ENCODE data around the gene SMIM23. TPM values are rescaled to one million over a fixed set of nuclear protein-coding genes. Genes with fewer than 3 reads are reported as not detected.

The SMIM23 gene
- total and polyA plus RNA-seq, 2 of the 4 experiments (the other 2 are of a cell fraction), result not detected

GRCh38 chr5:171813813-171814490 is 28.3 kb downstream of the SMIM23 start:
- intact Hi-C loops (cut with micrococcal nuclease), result no loop called here

More at GRCh38 chr5:171813813-171814490, 28.3 kb downstream of the SMIM23 start:
- no peak overlapping the region for H2AFZ ChIP-seq (replicated peaks; ENCODE audit: low read length, poor library complexity)
- H3K4me1 ChIP-seq (ENCODE audit: control insufficient read depth, insufficient read depth, low read length), result no peaks in the 10 kb centered on the region
- H3K9ac ChIP-seq (ENCODE audit: low read depth, low read length), result no peak overlapping the region
- no peak overlapping the region for H3K27ac ChIP-seq (ENCODE audit: insufficient read depth, low read length)
- H4K8ac ChIP-seq (ENCODE audit: low read depth in 2 of 2, low read length in 2 of 2), result no peak overlapping the region
- no peak overlapping the region for H2AK9ac ChIP-seq (replicated peaks; ENCODE audit: low read depth, low read length, poor library complexity)
- H3K23ac ChIP-seq (ENCODE audit: low read depth, low read length), result no peak overlapping the region
- H3K36me3 ChIP-seq (ENCODE audit: control insufficient read depth, insufficient read depth, low read length), result no peaks in the 10 kb centered on the region
- in situ Hi-C loops (cut with MboI; ENCODE audit: low sequenced_read_pairs), result no loop called here
- no peaks in the 10 kb centered on the region for H3K9me3 ChIP-seq (ENCODE audit: control insufficient read depth, insufficient read depth, low read length)
- no peak overlapping the region for H2BK120ac ChIP-seq (ENCODE audit: low read depth, low read length)
- DNase-seq (no peak), ATAC-seq (ENCODE audit: low read depth) (no peak)
- no peaks in the 10 kb centered on the region for H3K79me1 ChIP-seq (ENCODE audit: low read depth in 1 of 2, low read length in 2 of 2)
- TF ChIP-seq NFE2L2 (IDR thresholded peaks at IDR 0.05; ENCODE audit: low read depth, low read length) (no peak), RFX5 (IDR thresholded peaks at IDR 0.05; ENCODE audit: low read depth, low read length) (no peak), POLR2A (IDR thresholded peaks at IDR 0.05; ENCODE audit: low read depth, low read length) (no peak), MAZ (IDR thresholded peaks at IDR 0.05; ENCODE audit: borderline replicate concordance, low read depth, low read length) (no peak), USF2 (IDR thresholded peaks at IDR 0.05; ENCODE audit: low read depth, low read length) (no peak), RCOR1 (IDR thresholded peaks at IDR 0.05; ENCODE audit: insufficient replicate concordance, low read length) (no peak), RAD21 (IDR thresholded peaks at IDR 0.05; ENCODE audit: low read length) (no peak), CHD1 (IDR thresholded peaks at IDR 0.05; ENCODE audit: low read depth, low read length) (no peak), FOS (IDR thresholded peaks at IDR 0.05; ENCODE audit: low read depth, low read length) (no peak), CEBPB (IDR thresholded peaks at IDR 0.05; ENCODE audit: low read depth, low read length) (no peak), ELK1 (IDR thresholded peaks at IDR 0.05; ENCODE audit: borderline replicate concordance, low read depth, low read length) (no peak), CTCF (conservative IDR thresholded peaks at IDR 0.05; ENCODE audit: low read depth, low read length) (no peak), MXI1 (IDR thresholded peaks at IDR 0.05; ENCODE audit: borderline replicate concordance, low read depth, low read length) (no peak), SMC3 (IDR thresholded peaks at IDR 0.05; ENCODE audit: low read depth, low read length) (no peak), MAFK (IDR thresholded peaks at IDR 0.05; ENCODE audit: low read depth, low read length) (no peak), BHLHE40 (IDR thresholded peaks at IDR 0.05; ENCODE audit: low read depth, low read length) (no peak)
- no peaks in the 10 kb centered on the region for H3K9me1 ChIP-seq (ENCODE audit: insufficient read depth, low read length)
- 77% methylated on average over 2 of the region's 7 CpGs; no CpG with 5 or more reads in 1 of the 2 experiments for WGBS, 2 experiments (ENCODE audit: extremely low coverage in 2 of 2, insufficient read length in 1 of 2)
- H2AK5ac ChIP-seq (ENCODE audit: low read depth, low read length), result no peak overlapping the region
- no peak overlapping the region for H2BK5ac ChIP-seq (ENCODE audit: low read depth, low read length, poor library complexity, severe bottlenecking)
- no TSS peak for BruUV-seq (replicated peaks)
- no peak overlapping the region for H3K4ac ChIP-seq (ENCODE audit: low read depth, low read length)
- dilution Hi-C loops (cut with HindIII; ENCODE audit: low sequenced_read_pairs, unreplicated experiment), result no loop called here
- no peak overlapping the region for H3K14ac ChIP-seq (replicated peaks; ENCODE audit: low read depth, low read length)
- H4K5ac ChIP-seq (ENCODE audit: low read depth, low read length), result no peak overlapping the region
- no peak overlapping the region for H2BK15ac ChIP-seq (ENCODE audit: low read depth, low read length)
- no peaks in the 10 kb centered on the region for H4K20me1 ChIP-seq (ENCODE audit: insufficient read depth, low read length)
- H3K4me2 ChIP-seq (ENCODE audit: low read depth, low read length), result no peak overlapping the region
- ChIA-PET POLR2A (ENCODE audit: unreplicated experiment) (no interaction called here), CTCF (interaction anchor here (1.3 kb wide), 1 partner anchor 9 kb away, joined by 3 read pairs; no protein-coding TSS in a partner anchor)
- H3K27me3 ChIP-seq (ENCODE audit: control insufficient read depth, insufficient read depth, low read length), result peaks cover 22% of the 10 kb centered on the region
- H2BK20ac ChIP-seq (ENCODE audit: low read depth, low read length), result no peak overlapping the region
- no peak overlapping the region for H4K91ac ChIP-seq (ENCODE audit: insufficient read depth, low read depth, low read length)
- no peak overlapping the region for H3K18ac ChIP-seq (ENCODE audit: low read depth, low read length)
- no peak overlapping the region for H3K56ac ChIP-seq (ENCODE audit: extremely low read depth, insufficient read depth, low read length)
- H3K4me3 ChIP-seq (ENCODE audit: insufficient read depth, low read depth, low read length), result no peak overlapping the region
